Left ventricle myocardium inferior (tissue), 1 donor: ENCODE data around the gene TRIO. TPM values are rescaled to one million over a fixed set of nuclear protein-coding genes. Genes with fewer than 3 reads are reported as not detected.

Experiments used
- DNase-seq: peaks from one replicate; pipeline ENCODE4 v3.0.0-alpha.2; 2020
- H3K27ac ChIP-seq: fragments of 200-600 bp; replicated peaks from 2 replicates; pipeline ENCODE4 v1.8.0; 2021
- H3K27me3 ChIP-seq: fragments of 200-600 bp; 2 replicates; pipeline ENCODE4 v1.8.0; 2021; ENCODE audit warnings: low read depth
- H3K36me3 ChIP-seq: fragments of 200-600 bp; 2 replicates; pipeline ENCODE4 v1.8.0; 2021
- H3K4me1 ChIP-seq: fragments of 200-600 bp; 2 replicates; pipeline ENCODE4 v1.8.0; 2021
- H3K4me3 ChIP-seq: fragments of 200-600 bp; 2 replicates; pipeline ENCODE4 v1.8.0; 2021; ENCODE audit warnings: mild to moderate bottlenecking, moderate library complexity
- H3K9me3 ChIP-seq: fragments of 200-600 bp; replicated peaks from 2 replicates; pipeline ENCODE4 v1.8.0; 2021
- CTCF ChIP-seq: fragments of 200-600 bp; IDR thresholded peaks from 2 replicates; pipeline ENCODE4 v1.8.0; 2021; ENCODE audit warnings: antibody characterized with exemption, mild to moderate bottlenecking, borderline replicate concordance
- intact Hi-C: fragments of 100-400 bp; cut with micrococcal nuclease; formaldehyde crosslinking; loops from one replicate; pipeline ENCODE4 v1.11.0; 2022
- total RNA-seq: library from RNA; stranded (reverse); fragmentation: NEBNext Ultra II Directional; extraction: Animal tissue kit (Norgen Biotek cat#: 25700); gene quantifications from one replicate; pipeline ENCODE4 v1.2.1, GENCODE V29; 2021
- donor health status: DM: no; HTN: yes; CAD: no; lungs with severe emphysema.

Gene TRIO
- total RNA-seq, 1 donor from 2014 or later = 52.8 TPM

- no peaks in the 10 kb centered on the region for H3K36me3 ChIP-seq
- intact Hi-C loops = loop anchor here (10.0 kb wide), 1 partner anchor 108 kb away; no protein-coding TSS in a partner anchor
- H3K9me3 ChIP-seq = no peaks in the 10 kb centered on the region
- no peak for DNase-seq
- TF ChIP-seq CTCF = no peak
- peak overlapping the region; percentile 61 for H3K27ac ChIP-seq
- peak overlapping the region; percentile 45 for H3K4me3 ChIP-seq
- H3K4me1 ChIP-seq = peaks cover 85% of the 10 kb centered on the region
- H3K27me3 ChIP-seq = no peaks in the 10 kb centered on the region
Observed at GRCh38 chr5:14156650-14157492, 13.7 kb downstream of the TRIO start.

- no peak overlapping the region for H3K4me3 ChIP-seq
- no peak for DNase-seq
- no peak overlapping the region for H3K27ac ChIP-seq
- no peaks in the 10 kb centered on the region for H3K27me3 ChIP-seq
- intact Hi-C loops = loop anchor here (10.0 kb wide), 1 partner anchor 107 kb away; no protein-coding TSS in a partner anchor
- H3K36me3 ChIP-seq = no peaks in the 10 kb centered on the region
- no peaks in the 10 kb centered on the region for H3K9me3 ChIP-seq
- peaks cover 86% of the 10 kb centered on the region for H3K4me1 ChIP-seq
- TF ChIP-seq CTCF = no peak
Observed at GRCh38 chr5:14157493-14157782, 14.3 kb downstream of the TRIO start.

- Histone ChIP-seq H3K4me3 (no peak overlapping the region), H3K27me3 (no peaks in the 10 kb centered on the region), H3K36me3 (no peaks in the 10 kb centered on the region), H3K27ac (no peak overlapping the region), H3K9me3 (peaks cover 3% of the 10 kb centered on the region), H3K4me1 (peaks cover 72% of the 10 kb centered on the region)
- no peak for TF ChIP-seq CTCF
- intact Hi-C loops = loop anchor here (10.0 kb wide), 1 partner anchor 106 kb away; no protein-coding TSS in a partner anchor
- no peak for DNase-seq
Observed at GRCh38 chr5:14158890-14159666, 15.9 kb downstream of the TRIO start.

GRCh38 chr5:14161825-14162556, 18.8 kb downstream of the TRIO start:
- no peaks in the 10 kb centered on the region for H3K27me3 ChIP-seq
- H3K4me1 ChIP-seq = peaks cover 68% of the 10 kb centered on the region
- peaks cover 7% of the 10 kb centered on the region for H3K9me3 ChIP-seq
- H3K4me3 ChIP-seq = no peak overlapping the region
- TF ChIP-seq CTCF = no peak
- no peaks in the 10 kb centered on the region for H3K36me3 ChIP-seq
- intact Hi-C loops = no loop called here
- H3K27ac ChIP-seq = no peak overlapping the region
- DNase-seq = no peak
